Common myeloid progenitor, CD34-positive (primary cell): ENCODE measurements around the gene MYLK.

Experiments
- CTCF ChIA-PET: fragments of 350-600 bp; sonication (Branson Sonifier 250); formaldehyde crosslinking; loops from one replicate; lab custom pipeline; 2021; ENCODE audit warnings: antibody characterized with exemption; lab: Charles Lee
- POLR2A ChIA-PET: fragments of 350-600 bp; sonication (Branson Sonifier 250); formaldehyde crosslinking; loops from one replicate; lab custom pipeline; 2021; ENCODE audit warnings: antibody characterized with exemption; lab: Charles Lee
- DNase-seq, 3 donors: peaks; one replicate each; pipeline versions ENCODE4 v3.0.0 to v3.0.0-alpha.2; 2013
- H3K27ac ChIP-seq, 2 experiments: 1 replicate in 1 of 2; 2 replicates in 1 of 2; pipeline ENCODE4 v1.7.0; 2013; ENCODE audit warnings: inconsistent platforms in 2 of 2, low read length in 2 of 2, mild to moderate bottlenecking in 2 of 2, low read depth in 1 of 2, moderate library complexity in 1 of 2; ENCODE audit not compliant: severe bottlenecking in 2 of 2, insufficient read depth in 1 of 2, poor library complexity in 1 of 2
- H3K27me3 ChIP-seq, 5 experiments: replicated peaks in 2 of 5; 1 replicate in 3 of 5; 2 replicates in 2 of 5; pipeline versions ENCODE4 v1.6.1 to v1.7.0; 2013; ENCODE audit warnings: low read length in 4 of 5, mild to moderate bottlenecking in 2 of 5, moderate library complexity in 2 of 5, inconsistent platforms in 1 of 5; ENCODE audit not compliant: insufficient read depth in 5 of 5, control insufficient read depth in 4 of 5
- H3K36me3 ChIP-seq, 4 experiments: 1 replicate in 2 of 4; 2 replicates in 2 of 4; pipeline versions ENCODE4 v1.6.1 to v1.7.0; 2013; ENCODE audit warnings: low read length in 3 of 4, control low read depth in 1 of 4, mild to moderate bottlenecking in 1 of 4; ENCODE audit not compliant: control insufficient read depth in 4 of 4, insufficient read depth in 4 of 4
- H3K4me1 ChIP-seq, 4 experiments: 1 replicate in 3 of 4; 2 replicates in 1 of 4; pipeline versions ENCODE4 v1.6.1 to v1.7.1; 2013; ENCODE audit warnings: low read length in 3 of 4, mild to moderate bottlenecking in 3 of 4, control low read depth in 1 of 4, inconsistent platforms in 1 of 4, moderate library complexity in 1 of 4; ENCODE audit not compliant: control insufficient read depth in 4 of 4, insufficient read depth in 4 of 4; ENCODE audit errors: control extremely low read depth in 1 of 4
- H3K4me3 ChIP-seq, 7 experiments: 1 replicate in 4 of 7; 2 replicates in 3 of 7; pipeline versions ENCODE4 v1.5.1 to v1.7.0; 2013; ENCODE audit warnings: mild to moderate bottlenecking in 7 of 7, low read length in 6 of 7, moderate library complexity in 6 of 7, inconsistent platforms in 2 of 7, low read depth in 2 of 7, control low read depth in 1 of 7; ENCODE audit not compliant: insufficient read depth in 4 of 7, control insufficient read depth in 1 of 7; ENCODE audit errors: extremely low read depth in 1 of 7
- H3K9me3 ChIP-seq, 5 experiments: 1 replicate in 4 of 5; 2 replicates in 1 of 5; pipeline versions ENCODE4 v1.6.1 to v1.7.1; 2013; ENCODE audit warnings: low read length in 4 of 5, mild to moderate bottlenecking in 2 of 5, inconsistent platforms in 1 of 5, low read depth in 1 of 5, moderate library complexity in 1 of 5; ENCODE audit not compliant: control insufficient read depth in 4 of 5, insufficient read depth in 2 of 5; ENCODE audit errors: control extremely low read depth in 1 of 5
- WGBS: methylation state at CpG from one replicate; pipeline ENCODE4 v1.1.5; 2013; ENCODE audit not compliant: insufficient coverage; 5-methylcytosine and 5-hydroxymethylcytosine counted together

Gene MYLK

DNA sequence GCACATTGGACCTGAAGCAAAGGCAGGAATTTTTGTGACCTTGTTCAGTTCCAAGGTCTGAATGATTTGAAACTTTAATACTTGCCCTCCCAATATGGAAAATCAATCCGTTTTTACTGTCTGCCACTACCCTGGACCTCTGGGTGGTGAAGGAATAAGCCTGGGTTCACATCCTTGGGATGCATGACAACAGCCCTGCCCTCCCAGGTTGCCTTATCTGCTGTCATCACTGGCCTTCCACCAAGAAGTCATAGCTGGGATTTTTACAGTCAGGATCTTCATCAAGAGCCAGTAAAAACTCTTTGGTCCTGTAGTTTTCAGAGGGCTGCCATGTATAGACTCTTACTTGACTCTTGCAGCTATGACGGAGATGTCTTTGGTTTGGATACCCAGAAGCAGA lies 128.6 kb downstream of the MYLK start:
- no peak overlapping the region for H3K4me3 ChIP-seq
- WGBS: 100% methylated on average over 2 of the region's 2 CpGs
- no peaks in the 10 kb centered on the region for H3K27me3 ChIP-seq
- H3K36me3 ChIP-seq: no peaks in the 10 kb centered on the region
- peaks cover 6 to 24% (median 16%) of the 10 kb centered on the region in 4 experiments for H3K4me1 ChIP-seq
- no peak overlapping the region for H3K27ac ChIP-seq
- CTCF ChIA-PET: no interaction called here
- POLR2A ChIA-PET: no interaction called here
- no peak for DNase-seq
- H3K9me3 ChIP-seq: no peaks in the 10 kb centered on the region

DNA sequence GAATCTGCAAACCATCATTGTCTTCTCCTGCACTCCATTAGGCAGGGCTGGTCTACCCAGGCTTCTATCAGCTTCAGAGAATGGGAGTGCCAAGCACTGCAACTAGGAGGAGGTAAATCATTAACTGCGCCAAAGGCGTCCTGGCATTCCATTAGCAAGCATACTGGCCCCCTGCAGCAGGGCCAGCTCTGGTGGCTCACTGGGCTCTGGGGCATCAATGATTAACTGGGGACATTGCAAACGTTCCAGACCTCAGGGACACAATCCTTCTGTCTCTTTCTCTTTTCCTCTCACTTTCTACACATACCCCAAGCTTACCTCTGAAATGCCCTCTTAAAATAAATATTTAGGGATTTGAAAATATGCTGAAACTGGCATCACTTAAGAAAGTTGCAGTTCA lies 129.0 kb downstream of the MYLK start:
- WGBS: 100% methylated on average over 2 of the region's 3 CpGs
- no peaks in the 10 kb centered on the region for H3K27me3 ChIP-seq
- no peaks in the 10 kb centered on the region for H3K36me3 ChIP-seq
- no peak overlapping the region for H3K4me3 ChIP-seq
- H3K9me3 ChIP-seq: no peaks in the 10 kb centered on the region
- peaks cover 6 to 24% (median 16%) of the 10 kb centered on the region in 4 experiments for H3K4me1 ChIP-seq
- H3K27ac ChIP-seq: no peak overlapping the region
- ChIA-PET POLR2A (no interaction called here), CTCF (no interaction called here)
- DNase-seq: no peak

GRCh38 chr3:123753286-123753685 lies 130.8 kb downstream of the MYLK start:
- Histone ChIP-seq H3K27me3 (no peaks in the 10 kb centered on the region), H3K36me3 (no peaks in the 10 kb centered on the region), H3K9me3 (peaks cover 0 to 2% (median 0%) of the 10 kb centered on the region in 5 experiments), H3K27ac (no peak overlapping the region), H3K4me3 (no peak overlapping the region), H3K4me1 (peaks cover 6 to 22% (median 16%) of the 10 kb centered on the region in 4 experiments)
- no peak for DNase-seq
- CTCF ChIA-PET: no interaction called here
- POLR2A ChIA-PET: no interaction called here

DNA sequence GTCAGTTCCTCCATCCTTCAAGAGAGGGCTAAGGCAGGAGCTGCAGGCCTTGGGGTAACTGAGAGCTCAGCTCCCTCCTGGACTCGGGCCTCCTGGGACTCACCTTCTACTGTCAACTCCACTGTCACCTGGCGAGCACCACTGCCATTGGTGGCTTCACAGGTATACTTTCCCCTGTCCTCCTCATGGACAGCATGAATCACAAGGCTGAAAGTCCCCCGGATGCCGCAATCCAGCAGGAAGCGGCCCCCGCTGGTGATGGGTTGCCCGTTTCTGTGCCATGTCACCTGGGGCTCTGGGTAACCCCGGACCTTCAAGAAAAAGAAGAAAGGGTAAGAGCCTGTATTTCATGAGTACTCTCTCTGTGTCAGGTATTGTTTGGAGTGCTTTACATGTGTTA lies 131.9 kb downstream of the MYLK start:
- 99% methylated on average over 7 of the region's 8 CpGs for WGBS
- ChIA-PET POLR2A (no interaction called here), CTCF (no interaction called here)
- Histone ChIP-seq H3K4me1 (peaks cover 2 to 12% (median 7%) of the 10 kb centered on the region in 4 experiments), H3K27me3 (no peaks in the 10 kb centered on the region), H3K36me3 (no peaks in the 10 kb centered on the region), H3K9me3 (peaks cover 0 to 2% (median 0%) of the 10 kb centered on the region in 5 experiments), H3K27ac (no peak overlapping the region), H3K4me3 (no peak overlapping the region)
- DNase-seq: no peak

DNA sequence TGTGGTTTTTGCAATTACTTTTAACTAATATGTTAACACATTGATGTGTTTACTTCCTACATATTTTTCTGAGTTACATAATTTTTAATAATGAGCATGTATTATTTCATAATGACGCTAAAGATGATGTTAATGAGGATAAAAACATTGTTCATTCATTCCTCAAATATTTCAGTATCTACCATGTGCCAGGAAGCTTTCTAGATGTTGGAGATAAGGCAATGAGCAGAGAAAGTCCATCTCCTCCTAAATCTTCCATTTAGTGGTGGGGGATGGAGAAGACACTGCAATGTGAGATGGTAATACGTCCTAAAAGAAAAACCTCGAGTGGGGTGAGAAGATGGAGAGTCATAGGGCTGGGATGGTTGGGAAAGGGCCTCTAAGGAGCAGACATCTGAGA lies 132.7 kb downstream of the MYLK start:
- peaks cover 0 to 4% (median 1%) of the 10 kb centered on the region in 4 experiments for H3K4me1 ChIP-seq
- peaks cover 0 to 2% (median 0%) of the 10 kb centered on the region in 5 experiments for H3K9me3 ChIP-seq
- POLR2A ChIA-PET: no interaction called here
- H3K27ac ChIP-seq: no peak overlapping the region
- DNase-seq: no peak
- no peaks in the 10 kb centered on the region for H3K27me3 ChIP-seq
- H3K4me3 ChIP-seq: no peak overlapping the region
- CTCF ChIA-PET: no interaction called here
- no peaks in the 10 kb centered on the region for H3K36me3 ChIP-seq
- 93% methylated on average over 2 of the region's 3 CpGs for WGBS

DNA sequence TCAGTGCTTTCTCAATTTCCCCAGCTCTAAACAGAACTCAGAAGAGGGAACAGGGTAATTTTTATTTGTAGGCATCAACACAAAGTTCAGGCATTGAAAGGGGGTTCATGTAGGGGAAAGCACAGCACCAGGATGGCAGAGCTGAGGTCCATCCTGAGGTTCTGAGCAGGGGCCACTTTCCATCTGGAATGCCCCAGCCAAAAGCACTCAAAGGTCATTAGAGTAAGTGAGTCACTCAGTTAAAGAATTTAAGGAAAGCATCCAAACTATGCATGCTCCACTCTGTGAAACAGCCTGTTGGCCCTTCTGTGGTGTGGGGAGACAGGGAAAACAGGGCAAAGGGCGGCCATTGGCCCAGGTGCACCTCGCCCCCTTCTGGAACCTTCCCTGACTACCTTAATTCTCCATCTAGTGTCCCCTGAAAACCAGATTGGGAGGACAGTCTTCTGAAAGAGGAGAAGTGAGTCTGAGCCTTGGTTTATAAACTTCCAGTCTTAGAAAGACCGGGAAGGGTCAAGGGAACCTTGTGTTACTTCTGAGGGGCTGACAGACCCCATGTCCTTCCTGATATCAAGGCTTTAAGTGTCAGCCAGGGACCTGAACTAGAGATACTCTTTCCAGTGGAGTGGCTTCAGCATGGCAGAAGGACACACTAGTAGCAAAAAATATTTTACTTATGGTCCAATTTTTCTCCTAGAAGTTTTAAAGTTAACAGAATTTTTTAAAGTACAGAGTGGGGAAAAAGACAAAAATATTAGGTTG lies 133.3 kb downstream of the MYLK start:
- Histone ChIP-seq H3K27ac (no peak overlapping the region), H3K27me3 (no peaks in the 10 kb centered on the region), H3K4me1 (no peaks in the 10 kb centered on the region), H3K36me3 (no peaks in the 10 kb centered on the region), H3K4me3 (no peak overlapping the region), H3K9me3 (peaks cover 0 to 2% (median 0%) of the 10 kb centered on the region in 5 experiments)
- 92% methylated on average over 1 of the region's 3 CpGs for WGBS
- ChIA-PET POLR2A (no interaction called here), CTCF (no interaction called here)
- no peak for DNase-seq

DNA sequence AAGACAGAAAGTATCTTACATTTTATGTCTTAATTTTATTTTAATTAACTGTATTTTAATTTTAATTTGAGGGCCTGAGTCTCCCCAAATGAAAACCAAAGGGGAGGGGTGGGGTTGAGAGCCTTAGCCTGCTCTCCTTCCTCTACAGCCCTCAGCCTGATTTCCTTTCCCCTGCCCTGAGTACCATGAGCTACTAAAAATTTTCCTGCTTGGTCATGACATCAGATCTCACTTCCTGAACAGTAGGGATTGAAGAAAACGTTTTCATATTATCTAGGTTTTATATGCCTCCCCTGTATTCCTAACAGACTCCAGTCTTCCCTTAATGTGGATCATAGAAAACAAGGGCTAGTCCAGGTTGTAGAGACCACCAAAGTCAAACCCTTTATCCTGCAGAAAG lies 133.9 kb downstream of the MYLK start:
- DNase-seq: no peak
- Histone ChIP-seq H3K4me1 (no peaks in the 10 kb centered on the region), H3K9me3 (peaks cover 0 to 2% (median 0%) of the 10 kb centered on the region in 5 experiments), H3K27ac (no peak overlapping the region), H3K27me3 (no peaks in the 10 kb centered on the region), H3K4me3 (no peak overlapping the region), H3K36me3 (no peaks in the 10 kb centered on the region)
- POLR2A ChIA-PET: no interaction called here
- CTCF ChIA-PET: interaction anchor here (1.2 kb wide), 1 partner anchor 100 kb away, joined by 3 read pairs; no protein-coding TSS in a partner anchor
- no CpG with 5 or more reads among the region's 1 CpG for WGBS
